ENCODE data around the gene NR0B2. TPM values are rescaled to one million over a fixed set of nuclear protein-coding genes. Genes with fewer than 3 reads are reported as not detected.

The NR0B2 gene
- total and polyA plus RNA-seq, 2 of the 13 experiments (the other 11 are each of a cell fraction or from before 2014, with no cell fraction given): 72.5 to 133 TPM

- TF ChIP-seq, protein P1, sequence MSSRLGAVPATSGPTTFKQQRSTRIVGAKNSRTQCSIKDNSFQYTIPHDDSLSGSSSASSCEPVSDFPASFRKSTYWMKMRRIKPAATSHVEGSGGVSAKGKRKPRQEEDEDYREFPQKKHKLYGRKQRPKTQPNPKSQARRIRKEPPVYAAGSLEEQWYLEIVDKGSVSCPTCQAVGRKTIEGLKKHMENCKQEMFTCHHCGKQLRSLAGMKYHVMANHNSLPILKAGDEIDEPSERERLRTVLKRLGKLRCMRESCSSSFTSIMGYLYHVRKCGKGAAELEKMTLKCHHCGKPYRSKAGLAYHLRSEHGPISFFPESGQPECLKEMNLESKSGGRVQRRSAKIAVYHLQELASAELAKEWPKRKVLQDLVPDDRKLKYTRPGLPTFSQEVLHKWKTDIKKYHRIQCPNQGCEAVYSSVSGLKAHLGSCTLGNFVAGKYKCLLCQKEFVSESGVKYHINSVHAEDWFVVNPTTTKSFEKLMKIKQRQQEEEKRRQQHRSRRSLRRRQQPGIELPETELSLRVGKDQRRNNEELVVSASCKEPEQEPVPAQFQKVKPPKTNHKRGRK (CRISPR knock-in tag; IDR thresholded peaks at IDR 0.05): no peak
- TF ChIP-seq ZNF138 (CRISPR knock-in tag; IDR thresholded peaks at IDR 0.05; ENCODE audit: low read depth) (peak; percentile 76; the same call in 1 of the 2 replicates), ZNF224 (CRISPR knock-in tag; IDR thresholded peaks at IDR 0.05) (no peak), SNAI1 (CRISPR knock-in tag; IDR thresholded peaks at IDR 0.05; ENCODE audit: borderline replicate concordance) (no peak), SMARCC2 (IDR thresholded peaks at IDR 0.05) (no peak), ZNF33B (CRISPR knock-in tag; IDR thresholded peaks at IDR 0.05) (no peak), BHLHE40 (IDR thresholded peaks at IDR 0.05; ENCODE audit: low read length) (no peak), HOMEZ (CRISPR knock-in tag; IDR thresholded peaks at IDR 0.05; ENCODE audit: low read depth) (0 out of 2 replicates have a peak, but pooled peaks have one; percentile 54), CREB3 (CRISPR knock-in tag; IDR thresholded peaks at IDR 0.05) (no peak), DR1 (CRISPR knock-in tag; IDR thresholded peaks at IDR 0.05) (peak; percentile 72; the same call in 1 of the 2 replicates), ZNF883 (CRISPR knock-in tag; IDR thresholded peaks at IDR 0.05; ENCODE audit: not compliant biosample characterization) (peak; percentile 48), TCF12 (IDR thresholded peaks at IDR 0.05) (no peak), TCF12 (CRISPR knock-in tag; IDR thresholded peaks at IDR 0.05) (no peak), ELF3 (CRISPR knock-in tag; IDR thresholded peaks at IDR 0.05) (peak; percentile 53; the same call in 1 of the 2 replicates), KDM1A (CRISPR knock-in tag; IDR thresholded peaks at IDR 0.05) (no peak), ZNF746 (CRISPR knock-in tag; IDR thresholded peaks at IDR 0.05) (no peak), ZNF564 (CRISPR knock-in tag; IDR thresholded peaks at IDR 0.05) (no peak), RXRB (CRISPR knock-in tag; IDR thresholded peaks at IDR 0.05; ENCODE audit: borderline replicate concordance) (peak; percentile 57)
- TF ChIP-seq, protein P2, sequence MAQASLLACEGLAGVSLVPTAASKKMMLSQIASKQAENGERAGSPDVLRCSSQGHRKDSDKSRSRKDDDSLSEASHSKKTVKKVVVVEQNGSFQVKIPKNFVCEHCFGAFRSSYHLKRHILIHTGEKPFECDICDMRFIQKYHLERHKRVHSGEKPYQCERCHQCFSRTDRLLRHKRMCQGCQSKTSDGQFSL (CRISPR knock-in tag; IDR thresholded peaks at IDR 0.05): no peak
- TF ChIP-seq, protein P3, sequence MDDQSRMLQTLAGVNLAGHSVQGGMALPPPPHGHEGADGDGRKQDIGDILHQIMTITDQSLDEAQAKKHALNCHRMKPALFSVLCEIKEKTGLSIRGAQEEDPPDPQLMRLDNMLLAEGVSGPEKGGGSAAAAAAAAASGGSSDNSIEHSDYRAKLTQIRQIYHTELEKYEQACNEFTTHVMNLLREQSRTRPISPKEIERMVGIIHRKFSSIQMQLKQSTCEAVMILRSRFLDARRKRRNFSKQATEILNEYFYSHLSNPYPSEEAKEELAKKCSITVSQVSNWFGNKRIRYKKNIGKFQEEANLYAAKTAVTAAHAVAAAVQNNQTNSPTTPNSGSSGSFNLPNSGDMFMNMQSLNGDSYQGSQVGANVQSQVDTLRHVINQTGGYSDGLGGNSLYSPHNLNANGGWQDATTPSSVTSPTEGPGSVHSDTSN (CRISPR knock-in tag; IDR thresholded peaks at IDR 0.05; ENCODE audit: borderline replicate concordance): no peak
- TF ChIP-seq, protein P4, sequence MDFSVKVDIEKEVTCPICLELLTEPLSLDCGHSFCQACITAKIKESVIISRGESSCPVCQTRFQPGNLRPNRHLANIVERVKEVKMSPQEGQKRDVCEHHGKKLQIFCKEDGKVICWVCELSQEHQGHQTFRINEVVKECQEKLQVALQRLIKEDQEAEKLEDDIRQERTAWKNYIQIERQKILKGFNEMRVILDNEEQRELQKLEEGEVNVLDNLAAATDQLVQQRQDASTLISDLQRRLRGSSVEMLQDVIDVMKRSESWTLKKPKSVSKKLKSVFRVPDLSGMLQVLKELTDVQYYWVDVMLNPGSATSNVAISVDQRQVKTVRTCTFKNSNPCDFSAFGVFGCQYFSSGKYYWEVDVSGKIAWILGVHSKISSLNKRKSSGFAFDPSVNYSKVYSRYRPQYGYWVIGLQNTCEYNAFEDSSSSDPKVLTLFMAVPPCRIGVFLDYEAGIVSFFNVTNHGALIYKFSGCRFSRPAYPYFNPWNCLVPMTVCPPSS (IDR thresholded peaks at IDR 0.05): no peak
- TF ChIP-seq, protein P5, sequence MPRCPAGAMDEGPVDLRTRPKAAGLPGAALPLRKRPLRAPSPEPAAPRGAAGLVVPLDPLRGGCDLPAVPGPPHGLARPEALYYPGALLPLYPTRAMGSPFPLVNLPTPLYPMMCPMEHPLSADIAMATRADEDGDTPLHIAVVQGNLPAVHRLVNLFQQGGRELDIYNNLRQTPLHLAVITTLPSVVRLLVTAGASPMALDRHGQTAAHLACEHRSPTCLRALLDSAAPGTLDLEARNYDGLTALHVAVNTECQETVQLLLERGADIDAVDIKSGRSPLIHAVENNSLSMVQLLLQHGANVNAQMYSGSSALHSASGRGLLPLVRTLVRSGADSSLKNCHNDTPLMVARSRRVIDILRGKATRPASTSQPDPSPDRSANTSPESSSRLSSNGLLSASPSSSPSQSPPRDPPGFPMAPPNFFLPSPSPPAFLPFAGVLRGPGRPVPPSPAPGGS (CRISPR knock-in tag; IDR thresholded peaks at IDR 0.05): peak; percentile 78
These were observed 13.6 kb downstream of the NR0B2 start, which contains the start of gene GPATCH3 (continued) for GRCh38 chr1:26900001-26900814.

Measured in HepG2 (cell line).